ENCODE measurements around the gene SCG2. TPM values are rescaled to one million over a fixed set of nuclear protein-coding genes. Genes with fewer than 3 reads are reported as not detected.

Gene SCG2
- 25.9 and 26.6 TPM in 2 replicates for total RNA-seq

GRCh38 chr2:223601932-223602666 lies at the start of gene SCG2:
SCG2 (minus strand) TSS chr2:223602361; CDS start chr2:223599282, 3,079 bp downstream.

Other genes with a start within 250 kb of the SCG2 start
- 0.39 and 1.3 TPM in 2 replicates for gene AP1S3, start 235.2 kb upstream of the SCG2 start, total RNA-seq